H1 (cell line): ENCODE measurements around the gene OTC. TPM values are rescaled to one million over a fixed set of nuclear protein-coding genes. Genes with fewer than 3 reads are reported as not detected.

Source experiments
- BRCA1 ChIP-seq: IDR thresholded peaks from 2 replicates; pipeline ENCODE4 v1.6.1; 2012; ENCODE audit warnings: low read depth, low read length, improper control_type of control experiment
- PHF8 ChIP-seq: fragments of 200-600 bp; sonication (generic); conservative IDR thresholded peaks from 2 replicates; pipeline ENCODE4 v1.7.1; 2012; ENCODE audit warnings: low read depth, mild to moderate bottlenecking, inconsistent platforms, low read length, moderate library complexity
- TBP ChIP-seq: IDR thresholded peaks from 2 replicates; pipeline ENCODE4 v1.6.1; 2011; ENCODE audit warnings: low read depth, low read length, improper control_type of control experiment
- TEAD4 ChIP-seq: IDR thresholded peaks from 2 replicates; pipeline ENCODE4 v1.6.1; 2012; ENCODE audit warnings: low read depth, low read length, inconsistent platforms, mixed read lengths
- polyA plus RNA-seq, 7 experiments: library from polyadenylated mRNA; depleted of rRNA in 3 of 7; stranded (reverse) in 5 of 7; unstranded in 2 of 7; fragments of >200 nt in 5 of 7; fragments of 200-250 nt in 2 of 7; gene quantifications; 1 replicate in 5 of 7; 2 replicates in 1 of 7; 4 replicates in 1 of 7; pipeline versions ENCODE4 v1.2.1 to v1.2.3, GENCODE V29; 2011 to 2013; ENCODE audit warnings: missing spikeins in 2 of 7, mixed read lengths in 2 of 7
- total RNA-seq: library from RNA; stranded (reverse); fragmentation: NEBNext Ultra II Directional; extraction: Animal tissue kit (Norgen Biotek cat#: 25700); gene quantifications from 2 replicates; pipeline ENCODE4 v1.2.1, GENCODE V29; 2021
- TF ChIP-seq, protein P1 (sequence below): fragments of 300-600 bp; sonication (generic); IDR thresholded peaks from 2 replicates; pipeline ENCODE4 v1.7.1; 2012; ENCODE audit warnings: low read length, moderate library complexity, mild to moderate bottlenecking, inconsistent platforms; ENCODE audit not compliant: insufficient replicate concordance

OTC gene
- total and polyA plus RNA-seq, 2 of the 8 experiments (the other 6 are each of a cell fraction or from before 2014, with no cell fraction given) = not detected

- TF ChIP-seq PHF8 (no peak), TBP (no peak), TEAD4 (no peak), BRCA1 (no peak)
- TF ChIP-seq, protein P1, sequence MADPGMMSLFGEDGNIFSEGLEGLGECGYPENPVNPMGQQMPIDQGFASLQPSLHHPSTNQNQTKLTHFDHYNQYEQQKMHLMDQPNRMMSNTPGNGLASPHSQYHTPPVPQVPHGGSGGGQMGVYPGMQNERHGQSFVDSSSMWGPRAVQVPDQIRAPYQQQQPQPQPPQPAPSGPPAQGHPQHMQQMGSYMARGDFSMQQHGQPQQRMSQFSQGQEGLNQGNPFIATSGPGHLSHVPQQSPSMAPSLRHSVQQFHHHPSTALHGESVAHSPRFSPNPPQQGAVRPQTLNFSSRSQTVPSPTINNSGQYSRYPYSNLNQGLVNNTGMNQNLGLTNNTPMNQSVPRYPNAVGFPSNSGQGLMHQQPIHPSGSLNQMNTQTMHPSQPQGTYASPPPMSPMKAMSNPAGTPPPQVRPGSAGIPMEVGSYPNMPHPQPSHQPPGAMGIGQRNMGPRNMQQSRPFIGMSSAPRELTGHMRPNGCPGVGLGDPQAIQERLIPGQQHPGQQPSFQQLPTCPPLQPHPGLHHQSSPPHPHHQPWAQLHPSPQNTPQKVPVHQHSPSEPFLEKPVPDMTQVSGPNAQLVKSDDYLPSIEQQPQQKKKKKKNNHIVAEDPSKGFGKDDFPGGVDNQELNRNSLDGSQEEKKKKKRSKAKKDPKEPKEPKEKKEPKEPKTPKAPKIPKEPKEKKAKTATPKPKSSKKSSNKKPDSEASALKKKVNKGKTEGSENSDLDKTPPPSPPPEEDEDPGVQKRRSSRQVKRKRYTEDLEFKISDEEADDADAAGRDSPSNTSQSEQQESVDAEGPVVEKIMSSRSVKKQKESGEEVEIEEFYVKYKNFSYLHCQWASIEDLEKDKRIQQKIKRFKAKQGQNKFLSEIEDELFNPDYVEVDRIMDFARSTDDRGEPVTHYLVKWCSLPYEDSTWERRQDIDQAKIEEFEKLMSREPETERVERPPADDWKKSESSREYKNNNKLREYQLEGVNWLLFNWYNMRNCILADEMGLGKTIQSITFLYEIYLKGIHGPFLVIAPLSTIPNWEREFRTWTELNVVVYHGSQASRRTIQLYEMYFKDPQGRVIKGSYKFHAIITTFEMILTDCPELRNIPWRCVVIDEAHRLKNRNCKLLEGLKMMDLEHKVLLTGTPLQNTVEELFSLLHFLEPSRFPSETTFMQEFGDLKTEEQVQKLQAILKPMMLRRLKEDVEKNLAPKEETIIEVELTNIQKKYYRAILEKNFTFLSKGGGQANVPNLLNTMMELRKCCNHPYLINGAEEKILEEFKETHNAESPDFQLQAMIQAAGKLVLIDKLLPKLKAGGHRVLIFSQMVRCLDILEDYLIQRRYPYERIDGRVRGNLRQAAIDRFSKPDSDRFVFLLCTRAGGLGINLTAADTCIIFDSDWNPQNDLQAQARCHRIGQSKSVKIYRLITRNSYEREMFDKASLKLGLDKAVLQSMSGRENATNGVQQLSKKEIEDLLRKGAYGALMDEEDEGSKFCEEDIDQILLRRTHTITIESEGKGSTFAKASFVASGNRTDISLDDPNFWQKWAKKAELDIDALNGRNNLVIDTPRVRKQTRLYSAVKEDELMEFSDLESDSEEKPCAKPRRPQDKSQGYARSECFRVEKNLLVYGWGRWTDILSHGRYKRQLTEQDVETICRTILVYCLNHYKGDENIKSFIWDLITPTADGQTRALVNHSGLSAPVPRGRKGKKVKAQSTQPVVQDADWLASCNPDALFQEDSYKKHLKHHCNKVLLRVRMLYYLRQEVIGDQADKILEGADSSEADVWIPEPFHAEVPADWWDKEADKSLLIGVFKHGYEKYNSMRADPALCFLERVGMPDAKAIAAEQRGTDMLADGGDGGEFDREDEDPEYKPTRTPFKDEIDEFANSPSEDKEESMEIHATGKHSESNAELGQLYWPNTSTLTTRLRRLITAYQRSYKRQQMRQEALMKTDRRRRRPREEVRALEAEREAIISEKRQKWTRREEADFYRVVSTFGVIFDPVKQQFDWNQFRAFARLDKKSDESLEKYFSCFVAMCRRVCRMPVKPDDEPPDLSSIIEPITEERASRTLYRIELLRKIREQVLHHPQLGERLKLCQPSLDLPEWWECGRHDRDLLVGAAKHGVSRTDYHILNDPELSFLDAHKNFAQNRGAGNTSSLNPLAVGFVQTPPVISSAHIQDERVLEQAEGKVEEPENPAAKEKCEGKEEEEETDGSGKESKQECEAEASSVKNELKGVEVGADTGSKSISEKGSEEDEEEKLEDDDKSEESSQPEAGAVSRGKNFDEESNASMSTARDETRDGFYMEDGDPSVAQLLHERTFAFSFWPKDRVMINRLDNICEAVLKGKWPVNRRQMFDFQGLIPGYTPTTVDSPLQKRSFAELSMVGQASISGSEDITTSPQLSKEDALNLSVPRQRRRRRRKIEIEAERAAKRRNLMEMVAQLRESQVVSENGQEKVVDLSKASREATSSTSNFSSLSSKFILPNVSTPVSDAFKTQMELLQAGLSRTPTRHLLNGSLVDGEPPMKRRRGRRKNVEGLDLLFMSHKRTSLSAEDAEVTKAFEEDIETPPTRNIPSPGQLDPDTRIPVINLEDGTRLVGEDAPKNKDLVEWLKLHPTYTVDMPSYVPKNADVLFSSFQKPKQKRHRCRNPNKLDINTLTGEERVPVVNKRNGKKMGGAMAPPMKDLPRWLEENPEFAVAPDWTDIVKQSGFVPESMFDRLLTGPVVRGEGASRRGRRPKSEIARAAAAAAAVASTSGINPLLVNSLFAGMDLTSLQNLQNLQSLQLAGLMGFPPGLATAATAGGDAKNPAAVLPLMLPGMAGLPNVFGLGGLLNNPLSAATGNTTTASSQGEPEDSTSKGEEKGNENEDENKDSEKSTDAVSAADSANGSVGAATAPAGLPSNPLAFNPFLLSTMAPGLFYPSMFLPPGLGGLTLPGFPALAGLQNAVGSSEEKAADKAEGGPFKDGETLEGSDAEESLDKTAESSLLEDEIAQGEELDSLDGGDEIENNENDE = no peak
Observed at GRCh38 chrX:38426785-38427184, 74.4 kb downstream of the OTC start (continued).
